OCI-LY7 (cell line): ENCODE results near the gene NHLRC1.

Source experiments
- CTCF ChIP-seq: fragments of 200-600 bp; sonication (generic); conservative IDR thresholded peaks from 2 replicates; pipeline ENCODE4 v1.5.1; 2014; ENCODE audit warnings: mild to moderate bottlenecking, antibody characterized with exemption, low read length, moderate library complexity, mixed read lengths
- EZH2phosphoT487 ChIP-seq: fragments of 200-600 bp; sonication (generic); IDR thresholded peaks from 2 replicates; pipeline ENCODE4 v1.6.1; 2018; ENCODE audit warnings: low read depth, borderline replicate concordance, mild to moderate bottlenecking, mixed run types, antibody characterized with exemption, low read length, moderate library complexity, mixed read lengths

- TF ChIP-seq CTCF (no peak), EZH2phosphoT487 (no peak)
Measured at GRCh38 chr6:18162401-18162800, 39.9 kb upstream of the NHLRC1 start.
